HEK293 (cell line): ENCODE results near the gene MPHOSPH6.
"Not testable (repeated sequence)": the region's sequence is repeated elsewhere in the genome, so short reads cannot be mapped to it uniquely, and the experiment has no call there.

Experiments
- CTCF ChIA-PET: fragments of 350-600 bp; formaldehyde crosslinking; extraction: SDS; loops from one replicate; lab custom pipeline; 2021; ENCODE audit warnings: antibody characterized with exemption; lab: Yijun Ruan, JAX
- POLR2A ChIA-PET: fragments of 300-600 bp; formaldehyde crosslinking; extraction: SDS; loops from one replicate; lab custom pipeline; 2020; ENCODE audit warnings: antibody characterized with exemption, inconsistent platforms; lab: Yijun Ruan, JAX
- H3K27ac ChIP-seq: fragments of 200-500 bp; sonication (Bioruptor generic); 2 replicates; pipeline ENCODE4 v1.5.1; 2014; ENCODE audit warnings: low read depth, low read length, control low read depth, inconsistent platforms; ENCODE audit errors: extremely low read depth
- H3K36me3 ChIP-seq, 2 experiments: fragments of 200-500 bp in 1 of 2; sonication (Bioruptor generic) in 1 of 2; 1 replicate in 1 of 2; 2 replicates in 1 of 2; pipeline ENCODE4 v1.5.1; 2014 to 2017; ENCODE audit warnings: inconsistent platforms in 2 of 2, low read length in 2 of 2; ENCODE audit not compliant: control insufficient read depth in 2 of 2, insufficient read depth in 1 of 2
- H3K4me1 ChIP-seq: fragments of 200-500 bp; sonication (Bioruptor generic); 2 replicates; pipeline ENCODE4 v1.5.1; 2014; ENCODE audit warnings: mild to moderate bottlenecking, low read length, inconsistent platforms; ENCODE audit not compliant: control insufficient read depth, insufficient read depth
- H3K4me3 ChIP-seq: 2 replicates; pipeline ENCODE4 v1.5.1; 2011; ENCODE audit warnings: low read depth, mild to moderate bottlenecking, control low read depth, low read length, moderate library complexity
- H3K9me3 ChIP-seq: fragments of 200-500 bp; sonication (Bioruptor generic); 2 replicates; pipeline ENCODE4 v1.5.1; 2014; ENCODE audit warnings: low read depth, low read length, inconsistent platforms; ENCODE audit not compliant: control insufficient read depth, insufficient read depth
- HIC1 ChIP-seq: fragments of 450-650 bp; formaldehyde crosslinking; IDR thresholded peaks from 2 replicates; pipeline ENCODE4 v1.5.1; 2016; ENCODE audit warnings: missing biosample characterization, missing genetic modification characterization
- HOXA7 ChIP-seq: sonication (generic); formaldehyde crosslinking; IDR thresholded peaks from 2 replicates; pipeline ENCODE4 v1.8.1; 2022; ENCODE audit warnings: missing genetic modification reagents, borderline replicate concordance
- INSM2 ChIP-seq: fragments of 450-650 bp; formaldehyde crosslinking; IDR thresholded peaks from 2 replicates; pipeline ENCODE4 v1.5.1; 2016; ENCODE audit warnings: missing biosample characterization, missing genetic modification characterization
- SCRT1 ChIP-seq: fragments of 450-650 bp; formaldehyde crosslinking; IDR thresholded peaks from 2 replicates; pipeline ENCODE4 v1.5.1; 2016; ENCODE audit warnings: missing biosample characterization, missing genetic modification characterization, borderline replicate concordance
- SETDB1 ChIP-seq: IDR thresholded peaks from one replicate; pipeline ENCODE4 v1.6.1; 2017; ENCODE audit warnings: mild to moderate bottlenecking, low read length, moderate library complexity, mixed read lengths; ENCODE audit not compliant: insufficient read length
- YY1 ChIP-seq: fragments of 450-650 bp; formaldehyde crosslinking; IDR thresholded peaks from 2 replicates; pipeline ENCODE4 v1.5.1; 2018; ENCODE audit warnings: missing biosample characterization, missing genetic modification characterization
- ZBTB20 ChIP-seq: fragments of 450-650 bp; formaldehyde crosslinking; IDR thresholded peaks from 2 replicates; pipeline ENCODE4 v1.5.1; 2016; ENCODE audit warnings: missing biosample characterization, missing genetic modification characterization
- ZBTB7A ChIP-seq: fragments of 450-650 bp; formaldehyde crosslinking; IDR thresholded peaks from 2 replicates; pipeline ENCODE4 v1.5.1; 2016; ENCODE audit warnings: low read depth, missing biosample characterization, missing genetic modification characterization
- ZNF10 ChIP-seq: fragments of 450-650 bp; formaldehyde crosslinking; IDR thresholded peaks from 2 replicates; pipeline ENCODE4 v1.5.1; 2017; ENCODE audit warnings: missing biosample characterization, missing genetic modification characterization
- ZNF148 ChIP-seq: fragments of 450-650 bp; formaldehyde crosslinking; IDR thresholded peaks from 2 replicates; pipeline ENCODE4 v1.5.0; 2017; ENCODE audit warnings: missing biosample characterization, missing genetic modification characterization, borderline replicate concordance
- ZNF350 ChIP-seq: fragments of 450-650 bp; formaldehyde crosslinking; IDR thresholded peaks from 2 replicates; pipeline ENCODE4 v1.5.0; 2017; ENCODE audit warnings: missing biosample characterization, mild to moderate bottlenecking, missing genetic modification characterization
- ZNF37A ChIP-seq: fragments of 450-650 bp; IDR thresholded peaks from 2 replicates; pipeline ENCODE4 v1.5.1; 2018; ENCODE audit warnings: missing biosample characterization, missing genetic modification characterization
- ZNF416 ChIP-seq: fragments of 450-650 bp; formaldehyde crosslinking; IDR thresholded peaks from 2 replicates; pipeline ENCODE4 v1.5.1; 2016; ENCODE audit warnings: missing biosample characterization, missing genetic modification characterization
- ZNF48 ChIP-seq: fragments of 450-650 bp; formaldehyde crosslinking; IDR thresholded peaks from 2 replicates; pipeline ENCODE4 v1.5.1; 2016; ENCODE audit warnings: missing biosample characterization, missing genetic modification characterization
- ZNF558 ChIP-seq: fragments of 450-650 bp; formaldehyde crosslinking; IDR thresholded peaks from 2 replicates; pipeline ENCODE4 v1.5.1; 2016; ENCODE audit warnings: missing biosample characterization, missing genetic modification characterization
- ZNF571 ChIP-seq: fragments of 450-650 bp; formaldehyde crosslinking; IDR thresholded peaks from 2 replicates; pipeline ENCODE4 v1.5.0; 2017; ENCODE audit warnings: missing biosample characterization, missing genetic modification characterization
- ZNF658 ChIP-seq: fragments of 450-650 bp; formaldehyde crosslinking; IDR thresholded peaks from 2 replicates; pipeline ENCODE4; 2016; ENCODE audit warnings: missing biosample characterization, missing genetic modification characterization
- ZNF660 ChIP-seq: fragments of 450-650 bp; IDR thresholded peaks from 2 replicates; pipeline ENCODE4 v1.5.1; 2018; ENCODE audit warnings: missing biosample characterization, mild to moderate bottlenecking, missing genetic modification characterization
- ZSCAN5A ChIP-seq: fragments of 450-650 bp; formaldehyde crosslinking; IDR thresholded peaks from 2 replicates; pipeline ENCODE4 v1.5.1; 2016; ENCODE audit warnings: missing biosample characterization, missing genetic modification characterization

The MPHOSPH6 gene

GRCh38 chr16:82146556-82146955 is 23.5 kb downstream of the MPHOSPH6 start:
- Histone ChIP-seq H3K4me1 (no peaks in the 10 kb centered on the region), H3K27ac (no peak overlapping the region), H3K36me3 (peaks cover 0 to 43% of the 10 kb centered on the region in 2 experiments; a peak in 2 of 3 replicates)

GRCh38 chr16:82139286-82139571 is 30.8 kb downstream of the MPHOSPH6 start:
- H3K4me1 ChIP-seq, POLR2A ChIA-PET, H3K4me3 ChIP-seq, CTCF ChIA-PET, H3K27ac ChIP-seq, H3K9me3 ChIP-seq: not testable (repeated sequence)
- H3K36me3 ChIP-seq = peaks cover 0 to 11% of the 10 kb centered on the region in 2 experiments; a peak in 1 of 3 replicates

More at GRCh38 chr16:82146556-82146955, 23.5 kb downstream of the MPHOSPH6 start:
- ChIA-PET POLR2A (no interaction called here), CTCF (no interaction called here)
- no peak for TF ChIP-seq ZNF48
- TF ChIP-seq INSM2 (tag by site-specific recombination) = no peak
- no peak for TF ChIP-seq ZNF658 (tag by site-specific recombination)
- TF ChIP-seq ZBTB20 (tag by site-specific recombination) = no peak
- TF ChIP-seq ZBTB7A = no peak
- no peak for TF ChIP-seq HOXA7 (CRISPR knock-in tag)
- TF ChIP-seq HIC1 (tag by site-specific recombination) = no peak
- no peak for TF ChIP-seq ZNF558 (tag by site-specific recombination)
- TF ChIP-seq ZNF660 (tag by site-specific recombination) = no peak
- no peak for TF ChIP-seq ZNF571 (tag by site-specific recombination)
- no peak for TF ChIP-seq ZNF10 (tag by site-specific recombination)
- TF ChIP-seq ZNF416 (tag by site-specific recombination) = no peak
- no peak for TF ChIP-seq SETDB1
- TF ChIP-seq ZNF37A (tag by site-specific recombination) = no peak
- TF ChIP-seq SCRT1 (tag by site-specific recombination) = no peak
- no peak for TF ChIP-seq YY1
- no peak for TF ChIP-seq ZSCAN5A (tag by site-specific recombination)
- no peak for TF ChIP-seq ZNF350
- Histone ChIP-seq H3K4me3 (no peak overlapping the region), H3K9me3 (no peaks in the 10 kb centered on the region)

- H3K4me3 ChIP-seq = no peak overlapping the region
- no peak for TF ChIP-seq ZNF148 (tag by site-specific recombination)
- H3K9me3 ChIP-seq = no peaks in the 10 kb centered on the region
- POLR2A ChIA-PET = no interaction called here
- H3K4me1 ChIP-seq = peaks cover 7% of the 10 kb centered on the region
- CTCF ChIA-PET = no interaction called here
- H3K27ac ChIP-seq = no peak overlapping the region; the same call in 1 of the 2 replicates
- peaks cover 0 to 11% of the 10 kb centered on the region in 2 experiments; a peak in 1 of 3 replicates for H3K36me3 ChIP-seq
Measured at GRCh38 chr16:82138478-82139285, 31.3 kb downstream of the MPHOSPH6 start.
